AG20443 (cell line): Measurements from ENCODE around the gene C10orf90.

ENCODE experiments used
- DNase-seq: peaks from one replicate; pipeline ENCODE4 v3.0.0; 2012; ENCODE audit warnings: low spot score, mixed read lengths

The C10orf90 gene

GRCh38 chr10:126538439-126539135, 131.9 kb downstream of the C10orf90 start:
- no peak for DNase-seq

DNA sequence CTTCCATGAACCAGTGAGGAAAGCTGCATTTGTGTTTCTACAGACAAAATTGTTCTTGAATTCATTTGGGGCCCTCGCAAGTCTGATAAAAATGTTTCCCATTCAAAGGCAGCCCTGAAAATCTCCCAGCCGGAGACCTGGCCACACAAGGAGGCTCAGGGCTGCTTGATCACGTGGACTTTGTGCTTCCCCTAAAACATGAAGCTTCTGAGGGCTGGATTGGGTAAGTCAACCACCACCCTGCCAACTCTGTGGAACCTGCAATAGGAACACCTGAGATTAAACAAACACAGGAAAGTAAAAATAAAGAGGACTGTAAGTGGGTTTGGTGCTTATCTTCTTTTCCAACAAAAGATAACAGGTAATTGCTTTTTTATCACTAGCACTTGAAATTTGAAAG, 133.8 kb downstream of the C10orf90 start:
- no peak for DNase-seq

DNA sequence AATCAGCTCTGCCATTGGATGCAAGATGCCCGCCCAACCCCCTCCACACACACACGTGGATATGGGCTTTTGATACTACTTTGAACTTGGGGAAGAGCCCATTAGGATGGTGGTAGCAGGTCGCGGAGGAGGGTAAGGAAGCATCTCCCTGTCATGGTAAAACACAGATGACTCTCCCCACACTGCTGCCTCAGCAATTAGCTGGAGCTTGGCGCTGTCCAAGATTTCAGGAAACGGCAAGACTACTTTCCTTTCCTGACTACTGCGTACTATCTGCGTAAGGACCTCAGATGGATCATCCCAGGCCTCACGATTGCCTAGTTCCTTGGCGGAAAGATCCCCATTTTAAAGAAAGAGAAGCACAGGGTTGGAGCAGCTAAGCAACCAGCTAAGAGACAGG, 134.3 kb downstream of the C10orf90 start:
- DNase-seq: peak; percentile 56

- DNase-seq: no peak
Measured at GRCh38 chr10:126533644-126534043, 136.8 kb downstream of the C10orf90 start.

DNA sequence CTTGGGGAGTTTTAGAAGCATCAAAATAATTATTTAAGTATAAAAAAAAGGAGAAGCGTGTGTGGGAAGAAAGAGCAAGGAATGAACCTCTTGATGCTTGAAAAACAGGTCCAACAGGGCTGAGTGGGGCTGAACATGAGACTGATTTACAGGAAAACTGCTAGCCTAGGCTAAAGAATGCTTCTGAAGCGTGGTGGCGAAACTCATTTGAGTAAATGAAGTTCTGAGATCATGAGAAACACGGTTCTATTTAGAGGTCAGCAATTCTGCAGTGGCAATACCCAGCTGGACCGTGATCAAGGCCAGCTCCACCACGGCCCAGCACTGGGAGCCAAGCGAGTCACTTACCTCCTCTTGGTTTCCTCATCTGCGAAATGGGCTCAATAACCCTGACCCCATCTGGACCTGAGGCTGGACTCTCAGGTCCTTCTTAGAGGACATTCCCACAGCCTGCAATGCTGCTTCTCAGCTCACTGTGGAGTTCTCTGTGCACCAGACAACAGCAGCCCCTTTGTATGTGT, 142.1 kb downstream of the C10orf90 start:
- no peak for DNase-seq

DNA sequence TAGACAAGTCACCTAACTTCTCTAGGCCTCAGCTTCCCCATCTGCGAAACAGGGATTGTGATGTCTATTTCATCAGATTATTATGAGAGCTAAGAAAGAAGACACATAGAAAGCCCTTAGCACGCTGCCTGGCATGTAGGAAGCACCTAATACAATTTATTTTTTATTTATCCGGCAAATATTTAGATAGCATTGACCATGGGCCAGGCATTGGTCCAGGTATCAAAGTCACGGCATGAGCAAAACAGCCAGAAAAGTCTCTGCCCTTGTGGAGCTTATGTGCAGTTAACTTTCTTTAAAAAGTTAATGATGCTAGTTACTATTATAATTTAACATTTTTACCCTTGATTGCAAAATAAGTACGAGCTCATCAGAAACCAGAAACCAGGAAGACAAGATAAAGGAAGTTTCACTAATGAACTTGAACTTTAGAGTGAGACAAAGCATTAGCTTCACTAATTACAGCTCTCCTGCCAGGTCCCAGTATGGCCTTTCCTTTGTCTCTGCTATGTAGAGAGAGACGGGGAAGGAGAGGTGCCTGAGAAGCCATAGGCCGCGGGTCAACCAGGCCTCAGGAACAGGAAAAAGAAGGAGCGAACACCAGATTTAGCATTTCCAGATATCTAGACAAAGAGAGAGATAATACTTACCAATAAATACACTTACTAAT, 142.7 kb downstream of the C10orf90 start:
- DNase-seq: no peak

- no peak for DNase-seq
Measured at GRCh38 chr10:126525326-126525725, 145.2 kb downstream of the C10orf90 start.

GRCh38 chr10:126524526-126524925, 146.0 kb downstream of the C10orf90 start:
- DNase-seq: no peak

DNA sequence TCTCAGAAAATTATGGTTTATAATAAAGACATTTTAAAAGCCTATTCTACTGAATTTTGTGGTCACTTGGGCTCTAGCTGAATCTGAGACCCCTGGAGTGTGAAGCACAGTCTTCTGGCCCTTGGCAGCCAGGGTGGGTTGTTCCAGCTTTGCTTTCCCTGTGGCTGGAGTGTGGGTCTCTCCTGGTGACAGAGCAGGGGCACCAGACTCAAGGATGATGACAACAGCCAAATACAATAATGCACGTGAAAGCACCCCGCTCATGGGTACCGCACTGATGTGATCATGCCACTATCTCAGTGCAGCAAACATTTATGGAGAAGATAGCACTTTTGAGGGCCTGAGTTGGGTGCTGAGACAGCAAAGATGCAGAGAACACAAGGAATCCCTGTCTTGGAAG, 147.4 kb downstream of the C10orf90 start:
- no peak for DNase-seq

DNA sequence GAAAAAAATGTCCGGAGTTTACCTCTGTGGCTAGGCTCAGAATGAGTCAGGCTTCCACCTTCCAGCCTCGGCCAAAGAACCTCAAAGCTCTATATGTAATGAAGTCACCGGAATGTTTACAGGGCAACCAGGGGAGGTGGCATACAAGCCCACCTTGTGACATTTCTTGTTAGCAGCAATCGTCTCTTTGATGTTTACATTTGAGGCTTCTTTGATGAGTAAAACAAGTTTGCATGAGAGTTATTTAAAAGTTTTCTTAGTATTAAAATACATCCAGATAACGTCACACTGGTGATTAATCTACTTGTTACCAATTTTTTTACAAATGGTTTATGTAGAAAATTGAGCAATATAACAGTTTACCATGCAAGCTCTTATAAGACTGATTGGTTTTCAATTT, 149.1 kb downstream of the C10orf90 start:
- no peak for DNase-seq

DNA sequence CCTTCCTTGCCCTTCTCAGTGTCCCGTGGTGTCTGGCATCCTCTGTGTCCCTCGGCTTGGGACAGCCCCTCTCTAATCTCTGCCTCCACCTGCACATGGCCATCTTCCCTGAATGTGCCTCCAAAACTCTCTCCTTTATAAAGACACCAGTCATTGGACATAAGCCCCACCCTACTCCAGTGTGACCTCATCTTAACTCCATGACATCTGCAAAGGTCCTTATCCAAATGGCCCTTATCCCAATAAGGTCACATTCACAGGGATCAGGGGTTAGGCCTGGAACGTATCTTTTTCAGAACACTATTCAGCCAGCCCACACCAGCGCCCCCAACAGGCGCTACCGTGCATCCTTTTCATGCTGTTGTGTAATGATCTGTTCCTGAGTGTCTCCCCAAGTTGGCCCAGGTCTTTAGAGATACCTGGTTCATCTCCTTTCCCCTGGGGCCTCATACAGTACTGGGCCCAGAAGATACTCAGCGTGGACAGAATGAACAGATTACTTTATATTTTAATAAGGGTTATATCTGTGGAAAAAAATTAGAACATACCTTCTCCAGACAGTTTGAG, 149.7 kb downstream of the C10orf90 start:
- DNase-seq: no peak

GRCh38 chr10:126519992-126520391, 150.5 kb downstream of the C10orf90 start:
- no peak for DNase-seq

GRCh38 chr10:126519185-126519584, 151.3 kb downstream of the C10orf90 start:
- no peak for DNase-seq

GRCh38 chr10:126518218-126519080, 152.0 kb downstream of the C10orf90 start:
- peak; percentile 25 for DNase-seq

DNA sequence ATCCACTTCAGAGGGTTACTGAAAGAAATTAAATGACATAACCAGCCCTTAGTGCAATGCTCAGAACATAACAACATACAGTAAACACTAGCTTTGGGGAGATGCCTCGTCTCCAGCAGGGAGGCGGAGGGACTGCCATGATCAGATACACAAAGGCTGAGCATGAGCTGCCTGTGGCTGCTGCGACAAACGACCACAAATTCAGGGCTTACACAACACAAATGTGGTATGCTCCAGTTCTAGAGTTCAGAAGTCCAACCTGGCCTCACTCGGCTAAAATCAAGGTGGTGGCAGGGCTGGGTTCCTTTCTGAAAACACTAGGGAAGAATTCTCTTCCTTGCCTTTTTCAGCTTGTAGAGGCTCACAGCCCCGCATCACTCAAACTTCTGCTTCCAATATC, 154.0 kb downstream of the C10orf90 start:
- no peak for DNase-seq

DNA sequence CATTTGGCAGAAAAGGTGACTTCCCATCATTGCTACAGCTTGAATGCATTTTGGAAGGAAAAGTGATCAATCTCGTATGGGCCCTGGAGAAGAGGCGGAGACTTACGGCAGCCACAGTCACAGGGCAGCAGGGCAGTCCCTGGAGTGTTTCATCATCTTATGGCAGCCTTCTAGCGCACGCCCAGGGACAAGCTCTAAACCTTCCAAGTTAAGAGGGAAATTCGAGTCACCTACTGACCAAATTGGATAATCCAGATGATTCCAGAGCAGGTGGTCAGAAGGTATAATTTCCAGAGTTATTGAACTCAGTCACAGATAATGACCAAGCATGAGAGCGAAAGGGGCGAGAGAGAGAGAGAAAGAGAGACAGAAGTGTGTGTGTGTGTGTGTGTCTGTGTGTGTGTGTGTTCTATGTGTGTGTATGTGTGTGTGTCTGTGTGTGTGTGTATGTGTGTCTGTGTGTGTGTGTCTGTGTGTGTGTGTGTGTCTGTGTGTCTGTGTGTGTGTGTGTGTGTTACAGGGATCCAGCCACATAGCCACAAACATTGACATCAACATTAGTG, 158.5 kb downstream of the C10orf90 start:
- DNase-seq: peak; percentile 62

GRCh38 chr10:126509182-126509581, 161.3 kb downstream of the C10orf90 start:
- no peak for DNase-seq

- peak; percentile 30 for DNase-seq
Measured at GRCh38 chr10:126508535-126509040, 161.9 kb downstream of the C10orf90 start.

DNA sequence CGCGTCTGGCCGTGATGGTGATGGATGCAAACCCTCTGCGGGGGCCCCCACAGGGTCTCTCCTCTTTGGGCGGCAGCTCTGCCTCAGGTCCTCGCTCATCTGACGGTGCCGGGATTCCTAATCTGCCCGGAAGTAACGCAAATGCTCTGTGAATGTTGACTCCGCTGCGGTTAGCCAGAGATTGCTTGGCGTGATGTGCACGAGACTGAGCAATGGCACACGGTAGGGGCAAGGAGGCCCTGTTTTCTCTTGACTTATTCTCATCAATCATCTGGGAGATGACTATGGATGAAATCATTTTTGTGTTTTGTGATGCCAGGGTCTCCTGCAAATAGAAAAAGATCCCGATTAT, 165.8 kb downstream of the C10orf90 start:
- no peak for DNase-seq

GRCh38 chr10:126504063-126504760, 166.3 kb downstream of the C10orf90 start:
- DNase-seq: peak; percentile 78

DNA sequence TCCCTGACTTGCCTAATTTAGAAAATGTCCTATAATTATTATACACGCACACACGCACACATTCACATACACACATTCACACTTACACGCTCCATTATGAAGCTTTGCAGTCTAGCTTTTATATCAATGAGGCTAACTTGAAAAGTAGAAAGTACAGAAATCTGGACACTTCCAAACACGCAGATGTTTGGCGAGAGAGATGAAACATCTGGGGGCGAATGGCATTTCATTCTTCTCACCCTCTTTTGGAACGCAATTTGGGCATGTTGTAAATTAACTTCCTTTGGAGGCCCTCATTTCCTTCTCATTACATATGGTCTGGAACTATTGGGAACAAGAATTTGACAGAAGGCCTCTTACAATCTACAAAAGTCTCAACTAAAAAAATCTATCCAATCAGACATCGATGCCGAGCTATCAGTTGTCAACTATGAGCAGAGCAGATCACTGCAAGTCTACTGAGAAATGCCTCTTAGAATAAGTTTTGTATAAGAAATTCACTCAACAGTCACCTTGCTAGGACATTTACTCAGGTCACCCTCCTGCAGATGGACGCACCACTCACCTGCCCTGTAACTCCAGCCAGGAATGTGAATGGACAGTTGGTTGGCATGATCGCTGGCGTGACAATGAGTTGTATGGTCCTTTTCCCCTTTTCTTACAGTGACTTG, 167.0 kb downstream of the C10orf90 start:
- no peak for DNase-seq
